Activated CD4-positive, alpha-beta T cell treated with anti-CD3 and anti-CD28 coated beads for 1 hour (primary cell): ENCODE data around the gene POLE4.

Experiments used
- DNase-seq: peaks from one replicate; pipeline ENCODE4 v3.0.0-alpha.2; 2020

Gene POLE4, protein sequence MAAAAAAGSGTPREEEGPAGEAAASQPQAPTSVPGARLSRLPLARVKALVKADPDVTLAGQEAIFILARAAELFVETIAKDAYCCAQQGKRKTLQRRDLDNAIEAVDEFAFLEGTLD

DNA sequence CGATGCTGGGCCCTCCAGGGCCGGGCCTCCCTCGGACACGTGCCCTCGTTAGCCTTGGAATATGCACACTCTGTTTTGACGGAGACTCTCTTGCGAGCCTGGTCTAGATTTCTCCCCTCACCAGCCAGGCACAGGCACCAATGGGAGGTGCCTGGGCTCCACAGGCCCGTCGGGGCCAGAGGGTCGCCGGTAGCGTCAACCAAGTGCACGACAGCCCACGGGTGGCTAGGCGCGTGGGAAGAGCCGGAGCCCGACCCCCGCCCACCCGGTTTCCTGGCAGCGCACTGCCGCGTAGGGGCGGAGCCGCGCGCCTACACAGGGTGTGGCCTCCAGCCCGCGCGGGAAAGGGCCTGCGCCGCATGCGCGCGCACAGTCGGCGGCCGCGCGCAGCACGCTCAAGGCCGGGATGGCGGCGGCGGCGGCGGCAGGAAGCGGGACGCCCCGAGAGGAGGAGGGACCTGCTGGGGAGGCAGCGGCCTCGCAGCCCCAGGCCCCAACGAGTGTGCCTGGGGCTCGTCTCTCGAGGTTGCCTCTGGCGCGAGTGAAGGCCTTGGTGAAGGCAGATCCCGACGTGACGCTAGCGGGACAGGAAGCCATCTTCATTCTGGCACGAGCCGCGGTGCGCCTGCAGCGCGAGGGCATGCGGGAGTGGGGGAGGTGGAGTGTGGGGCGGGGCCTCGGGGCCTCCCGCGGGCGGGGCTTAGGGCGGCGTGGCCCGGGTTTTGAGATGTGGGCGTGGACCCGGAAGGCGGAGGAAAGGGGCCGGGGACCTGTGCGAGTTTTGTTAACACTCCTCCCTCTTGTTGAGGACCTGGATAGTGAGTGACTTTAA lies at the start of gene POLE4:
POLE4 (plus strand) TSS at position 370 of the 832 bp plus-strand sequence; CDS start at position 407, 37 bp downstream.
- peak; percentile 93 for DNase-seq

GRCh38 chr2:74908748-74909444 lies 49.5 kb upstream of the POLE4 start:
- DNase-seq, result no peak

DNA sequence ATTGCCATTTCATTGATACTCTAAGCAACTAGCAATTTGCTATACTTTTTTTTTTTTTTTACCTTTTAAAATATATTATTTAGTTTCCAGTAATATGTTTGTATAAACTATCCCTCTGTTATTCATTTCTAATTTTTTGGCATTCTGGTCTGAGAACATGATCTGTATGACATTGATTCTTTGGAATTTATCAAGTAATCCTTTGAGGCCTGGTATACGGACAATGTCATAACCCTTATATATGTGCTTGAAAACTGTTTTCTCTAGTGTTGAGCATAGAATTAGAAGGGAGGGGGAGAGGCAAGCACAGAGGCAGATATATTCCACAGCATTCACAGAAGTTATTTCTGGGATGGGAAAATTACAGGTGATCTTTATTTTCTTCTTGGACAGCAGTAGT lies 48.2 kb upstream of the POLE4 start:
- DNase-seq, result no peak

GRCh38 chr2:74911061-74911460 lies 47.4 kb upstream of the POLE4 start:
- DNase-seq, result no peak

DNA sequence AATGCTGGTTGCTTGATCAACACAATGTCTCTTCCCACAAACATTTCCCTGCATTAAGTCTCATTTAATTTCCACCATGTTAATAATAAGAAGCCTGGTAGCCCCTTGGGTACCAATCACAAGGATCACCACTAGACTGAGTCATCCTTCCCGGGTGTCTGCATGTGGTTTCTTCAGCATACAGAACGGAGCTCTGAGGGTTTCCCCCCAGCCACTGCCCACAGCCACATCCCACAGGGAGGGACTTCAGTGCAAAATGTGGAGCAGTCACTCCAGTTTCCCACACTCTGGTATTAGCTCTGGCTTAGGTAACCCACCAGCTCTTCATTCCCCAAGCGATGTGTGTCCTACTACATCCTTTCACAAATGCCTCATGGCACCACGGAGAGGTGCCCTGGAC lies 42.7 kb upstream of the POLE4 start:
- DNase-seq, result no peak

DNA sequence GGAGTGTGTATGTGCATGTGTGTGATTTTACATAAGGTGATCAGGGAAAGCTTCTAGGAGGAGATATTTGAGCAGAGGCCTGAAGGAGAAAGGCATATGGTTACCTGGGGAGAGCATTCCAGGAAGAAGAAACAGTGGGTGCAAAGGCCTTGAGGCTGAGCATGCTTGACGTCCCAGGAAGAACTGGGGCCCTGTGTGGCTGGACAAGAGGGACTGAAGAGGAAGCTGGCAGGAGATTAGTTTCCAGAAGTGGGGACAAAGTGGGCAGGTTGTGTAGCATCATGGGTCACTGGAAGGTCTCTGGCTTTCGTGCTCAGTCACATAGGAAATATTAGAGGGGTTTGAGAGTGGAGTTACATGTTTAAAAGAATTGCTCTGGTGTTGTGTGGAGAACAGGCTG lies 42.0 kb upstream of the POLE4 start:
- DNase-seq, result no peak

- DNase-seq, result no peak
Observed at GRCh38 chr2:74917702-74918619, 40.5 kb upstream of the POLE4 start.

- DNase-seq, result peak; percentile 60
Observed at GRCh38 chr2:74919827-74920226, 38.6 kb upstream of the POLE4 start.

- DNase-seq, result no peak
Observed at GRCh38 chr2:74921236-74921736, 37.2 kb upstream of the POLE4 start.

- DNase-seq, result no peak
Observed at GRCh38 chr2:74922592-74923227, 35.7 kb upstream of the POLE4 start.

DNA sequence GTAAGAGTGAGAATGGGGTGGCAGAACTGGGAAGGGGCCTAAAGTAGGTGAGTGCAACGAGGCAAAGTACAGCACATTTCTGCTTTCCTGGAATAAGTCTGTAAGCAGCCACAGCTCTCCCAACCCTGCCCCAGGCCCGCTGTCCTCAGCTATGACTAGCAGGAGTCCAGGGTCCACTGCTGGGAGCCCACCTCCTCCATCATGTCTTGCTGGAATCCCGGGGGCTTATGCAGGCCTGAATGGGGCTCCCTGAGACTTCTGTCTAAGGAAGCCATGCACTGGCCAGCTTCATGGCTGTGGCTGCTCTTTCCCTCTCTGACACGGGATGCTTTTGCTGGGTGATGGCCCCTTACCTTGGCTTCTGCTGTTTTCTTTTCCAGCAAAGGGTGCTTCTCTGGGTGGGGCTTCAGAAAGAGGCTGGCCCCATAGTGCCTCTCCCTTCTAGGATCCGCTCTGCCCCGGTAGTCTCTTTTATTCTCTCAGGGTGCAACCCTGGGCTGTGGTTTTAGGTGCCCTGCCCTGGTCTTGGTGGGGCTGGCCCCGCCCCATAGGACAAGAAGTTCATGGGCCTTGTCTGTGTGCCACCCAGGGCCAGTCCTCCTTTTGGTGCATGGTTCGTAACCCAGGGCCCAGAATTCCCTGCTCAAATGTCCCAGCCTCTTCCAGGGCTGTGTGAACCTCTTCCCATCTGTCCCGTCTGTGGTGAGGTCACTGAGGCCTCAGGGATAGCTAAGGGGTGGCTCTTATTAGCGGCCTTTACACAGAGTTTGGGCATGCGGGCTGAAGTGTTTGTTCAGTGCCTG lies 33.8 kb upstream of the POLE4 start:
- no peak for DNase-seq

GRCh38 chr2:74925361-74925786 lies 33.1 kb upstream of the POLE4 start:
- DNase-seq, result no peak

DNA sequence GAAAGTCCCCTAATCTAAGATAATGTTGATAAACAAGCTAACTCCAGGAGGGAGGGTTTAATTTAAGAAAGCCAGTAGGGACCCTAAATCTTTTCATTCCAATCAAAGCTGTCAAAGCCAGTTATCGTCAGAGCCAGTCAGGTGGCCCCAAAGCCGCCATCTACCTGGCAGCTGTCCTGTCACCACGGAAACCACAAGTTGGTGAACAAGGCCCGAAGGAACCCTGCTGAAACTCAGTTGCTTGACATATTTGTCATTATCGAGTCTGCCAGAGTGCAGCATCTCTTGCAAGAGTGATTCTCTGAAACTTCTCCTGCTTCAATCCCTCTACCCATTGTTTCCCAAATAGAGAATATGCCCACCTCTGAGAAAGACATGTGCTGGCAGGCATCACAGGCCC lies 30.8 kb upstream of the POLE4 start:
- DNase-seq, result no peak

GRCh38 chr2:74930811-74931486 lies 27.5 kb upstream of the POLE4 start:
- no peak for DNase-seq

DNA sequence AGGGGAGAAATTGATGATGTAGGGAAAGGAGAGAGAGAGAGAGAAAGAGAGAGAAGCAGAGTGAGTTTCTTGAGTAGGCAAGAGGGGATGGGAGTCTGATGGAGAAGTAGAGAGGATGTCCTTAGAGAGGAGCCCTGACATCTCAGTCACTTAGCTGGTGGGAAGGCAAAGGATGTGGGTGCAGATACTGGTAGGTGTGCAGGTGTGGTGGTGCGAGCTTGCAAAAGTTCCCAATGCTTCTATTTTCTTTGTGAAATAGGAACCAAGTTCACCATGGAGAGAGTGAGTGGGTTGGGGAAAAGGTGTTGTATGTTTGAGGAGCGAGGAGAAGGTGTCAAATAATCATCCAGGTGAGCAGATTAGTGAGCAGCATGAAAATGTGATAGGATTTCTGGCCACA lies 26.5 kb upstream of the POLE4 start:
- no peak for DNase-seq

- DNase-seq, result no peak
Observed at GRCh38 chr2:74935975-74936391, 22.5 kb upstream of the POLE4 start.

DNA sequence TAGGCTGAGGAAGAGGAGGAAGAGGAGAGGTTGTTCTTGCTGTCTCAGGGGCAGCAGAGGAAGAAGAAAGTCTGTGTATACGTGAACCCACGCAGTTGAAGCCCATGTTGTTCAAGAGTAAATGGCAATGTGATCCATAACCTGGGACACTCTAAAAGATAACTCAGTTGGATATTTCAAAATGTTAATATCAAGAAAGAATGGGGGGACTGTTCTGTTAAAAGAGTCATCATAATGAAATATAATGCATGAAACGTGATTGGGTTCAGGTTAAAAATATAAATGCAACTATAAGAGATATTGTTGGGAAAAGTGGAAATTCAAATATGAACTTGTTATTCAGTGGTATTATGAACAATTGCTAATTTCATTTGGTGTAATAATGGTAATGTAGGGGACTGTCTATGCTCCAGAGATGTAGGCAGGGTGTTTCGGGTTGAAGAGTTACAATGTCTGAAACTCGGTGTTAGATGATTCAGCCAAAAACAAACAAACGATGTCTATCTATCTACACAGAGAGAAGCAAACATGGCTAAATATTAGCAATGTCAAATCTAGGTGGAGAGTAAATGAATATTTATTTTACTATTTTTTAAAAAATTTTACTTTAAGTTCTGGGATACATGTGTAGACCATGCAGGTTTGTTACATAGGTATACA lies 21.1 kb upstream of the POLE4 start:
- DNase-seq, result no peak

GRCh38 chr2:74938264-74938663 lies 20.2 kb upstream of the POLE4 start:
- no peak for DNase-seq

DNA sequence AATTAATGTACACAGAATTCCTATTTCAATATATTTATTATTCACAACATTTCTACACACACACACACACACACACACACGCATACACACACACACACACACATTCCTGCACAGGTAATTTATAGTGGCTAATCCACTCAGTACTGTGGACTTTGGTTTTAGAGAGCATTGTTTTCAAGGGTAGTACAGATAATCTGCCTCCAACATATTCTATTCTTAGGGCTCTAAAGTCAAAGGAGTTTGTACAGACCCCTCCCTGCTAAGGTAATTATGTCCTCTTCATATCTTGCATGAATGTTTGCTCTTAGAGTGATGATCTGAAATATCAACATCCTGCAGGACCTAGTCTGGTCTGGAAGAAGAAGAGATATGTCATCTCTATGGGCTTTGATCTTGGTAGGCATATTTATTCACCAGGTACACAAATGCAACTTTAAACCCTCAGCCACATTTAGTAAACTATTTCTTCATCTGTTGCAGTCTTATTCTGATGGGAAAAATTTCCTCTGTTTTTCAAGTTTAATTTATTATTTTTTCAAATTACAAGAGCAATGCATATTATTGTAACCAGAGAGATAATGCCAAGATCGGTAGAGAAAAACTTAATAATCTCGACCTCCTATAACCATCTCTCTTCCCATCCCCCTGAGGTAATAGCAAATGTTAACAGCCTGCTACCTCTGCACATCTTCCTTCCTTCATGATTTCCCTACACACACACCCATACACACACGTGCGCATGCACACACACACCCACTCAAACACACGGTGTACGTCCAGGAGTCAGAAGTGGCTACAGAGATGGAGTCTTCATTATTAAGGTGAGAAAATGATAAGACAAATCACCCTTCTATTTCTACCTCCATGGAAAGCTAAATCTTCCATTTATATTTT lies 18.3 kb upstream of the POLE4 start:
- DNase-seq, result no peak
